ENCODE measurements around the gene NCKIPSD.
A peak's percentile ranks its signal among the peaks of the same experiment; 100 is the strongest.

The NCKIPSD gene

DNA sequence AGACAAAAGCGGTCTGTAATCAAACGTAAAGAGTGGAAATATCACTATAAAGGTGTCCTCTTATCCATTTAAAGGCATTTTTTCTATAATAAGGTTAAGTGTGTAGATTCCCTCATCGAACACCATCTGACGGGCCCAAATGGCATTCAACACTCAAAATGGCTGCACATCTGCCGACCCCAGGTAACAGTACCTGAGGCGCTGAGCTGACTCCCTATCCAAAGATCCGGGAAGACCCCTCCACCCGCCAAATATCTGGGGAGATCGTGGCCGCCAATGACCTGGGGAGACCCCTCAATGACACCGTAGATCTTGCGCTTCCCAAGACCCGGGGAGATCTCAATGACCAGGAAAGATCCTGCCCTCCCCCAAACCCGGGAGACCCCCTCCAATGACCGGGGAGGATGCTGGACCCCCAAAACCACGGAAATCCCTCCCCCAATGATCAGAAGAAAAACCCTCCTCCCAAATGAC lies 30.8 kb upstream of the NCKIPSD start:
- DNase-seq (ENCODE audit: low read depth): no peak
- peak overlapping the region; percentile 100 for H3K4me3 ChIP-seq (ENCODE audit: low read length)
- TF ChIP-seq CTCF (IDR thresholded peaks at IDR 0.05; ENCODE audit: insufficient read depth, low read depth, low read length, missing control alignments): no peak

- DNase-seq (ENCODE audit: low read depth): peak; percentile 66
- H3K4me3 ChIP-seq (ENCODE audit: low read length): peak overlapping the region; percentile 100
- TF ChIP-seq CTCF (IDR thresholded peaks at IDR 0.05; ENCODE audit: insufficient read depth, low read depth, low read length, missing control alignments): no peak
Observed at GRCh38 chr3:48715174-48715800, 29.6 kb upstream of the NCKIPSD start.

- DNase-seq (ENCODE audit: low read depth): no peak
- no peak for TF ChIP-seq CTCF (IDR thresholded peaks at IDR 0.05; ENCODE audit: insufficient read depth, low read depth, low read length, missing control alignments)
- H3K4me3 ChIP-seq (ENCODE audit: low read length): no peak overlapping the region
Observed at GRCh38 chr3:48711727-48712126, 26.0 kb upstream of the NCKIPSD start.

DNA sequence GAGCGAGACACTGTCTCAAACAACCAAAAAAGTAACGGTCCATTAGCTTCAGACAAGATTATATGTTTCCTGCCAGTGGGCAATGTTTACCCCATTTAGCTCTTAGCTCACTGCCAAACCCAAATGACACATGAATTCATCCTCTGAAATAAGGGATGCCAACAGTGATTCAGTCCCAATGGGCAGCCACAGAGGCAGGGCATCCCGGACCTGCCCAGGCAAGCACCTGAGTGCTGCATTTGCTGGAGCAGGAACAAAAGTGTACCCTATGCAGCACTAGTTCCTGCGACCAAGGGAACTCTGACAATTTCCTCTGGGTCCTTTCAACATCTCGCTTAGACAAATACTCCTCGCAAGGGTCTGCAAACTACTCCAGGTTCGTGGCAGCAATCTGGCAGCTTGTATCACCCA lies 23.3 kb upstream of the NCKIPSD start:
- no peak for TF ChIP-seq CTCF (IDR thresholded peaks at IDR 0.05; ENCODE audit: insufficient read depth, low read depth, low read length, missing control alignments)
- peak; percentile 97 for DNase-seq (ENCODE audit: low read depth)
- H3K4me3 ChIP-seq (ENCODE audit: low read length): no peak overlapping the region

DNA sequence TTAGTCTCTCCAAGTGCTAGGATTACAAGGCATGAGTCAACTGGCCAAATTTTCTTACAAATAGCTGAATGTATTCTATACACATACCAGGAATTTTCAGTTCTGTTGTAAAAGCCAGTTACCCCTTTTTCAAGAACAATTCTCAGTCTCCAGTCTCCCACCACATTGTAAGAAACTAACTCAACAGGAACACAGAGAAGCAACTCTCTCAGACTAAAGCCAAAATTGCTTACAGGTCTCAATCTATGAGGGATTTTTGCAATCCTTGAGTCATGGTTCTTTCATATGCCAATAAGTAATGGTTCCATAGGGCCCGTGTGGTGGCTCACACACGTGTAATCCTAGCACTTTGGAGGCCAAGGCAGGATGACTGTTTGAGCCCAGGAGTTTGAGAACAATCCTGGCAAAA lies 22.8 kb upstream of the NCKIPSD start:
- no peak overlapping the region for H3K4me3 ChIP-seq (ENCODE audit: low read length)
- DNase-seq (ENCODE audit: low read depth): peak; percentile 88
- no peak for TF ChIP-seq CTCF (IDR thresholded peaks at IDR 0.05; ENCODE audit: insufficient read depth, low read depth, low read length, missing control alignments)

DNA sequence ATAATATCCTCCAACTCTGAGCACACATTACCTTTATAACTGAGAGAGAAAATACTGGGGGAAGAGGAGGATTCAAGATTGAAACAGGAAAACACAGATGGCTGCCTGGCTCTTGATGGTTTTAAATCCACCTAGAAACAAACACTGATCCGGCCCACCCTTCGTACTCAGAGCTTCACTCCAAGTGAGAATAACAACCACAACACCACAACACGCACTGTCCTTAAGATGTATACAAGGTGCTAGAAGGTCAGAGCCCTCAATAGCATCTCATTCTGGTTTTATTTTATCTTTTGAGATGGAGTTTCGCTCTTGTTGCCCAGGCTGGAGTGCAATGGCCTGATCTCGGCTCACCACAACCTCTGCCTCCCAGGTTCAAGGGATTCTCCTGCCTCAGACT lies 21.4 kb upstream of the NCKIPSD start:
- H3K4me3 ChIP-seq (ENCODE audit: low read length): no peak overlapping the region
- TF ChIP-seq CTCF (IDR thresholded peaks at IDR 0.05; ENCODE audit: insufficient read depth, low read depth, low read length, missing control alignments): no peak
- no peak for DNase-seq (ENCODE audit: low read depth)

DNA sequence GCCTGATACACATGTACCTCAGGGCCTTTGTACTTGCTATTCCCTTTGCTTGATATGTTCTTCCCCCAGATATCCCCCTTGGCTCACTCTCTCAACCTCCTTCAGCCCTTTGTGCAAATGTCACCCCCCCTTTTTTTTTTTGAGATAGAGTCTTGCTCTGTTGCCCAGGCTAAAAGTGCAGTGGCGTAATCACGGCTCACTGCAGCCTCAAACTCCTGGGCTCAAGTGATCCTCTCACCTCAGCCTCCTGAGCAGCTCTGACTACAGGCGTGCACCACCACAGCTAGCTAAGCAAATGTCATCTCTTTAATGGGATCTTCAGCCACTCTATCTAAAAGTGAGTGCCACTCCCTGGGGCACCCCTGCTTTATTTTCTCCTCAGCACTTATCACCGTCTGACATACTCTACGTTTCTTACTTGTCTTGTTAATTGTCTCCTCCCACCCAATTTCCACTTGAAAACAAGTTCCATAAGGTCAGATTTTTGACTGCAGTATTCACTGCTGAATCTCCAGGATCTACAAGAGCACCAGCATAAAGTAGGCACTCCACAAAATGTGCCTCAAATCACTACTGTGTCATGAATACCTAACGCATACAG lies 16.7 kb upstream of the NCKIPSD start:
- TF ChIP-seq CTCF (IDR thresholded peaks at IDR 0.05; ENCODE audit: insufficient read depth, low read depth, low read length, missing control alignments): no peak
- no peak for DNase-seq (ENCODE audit: low read depth)
- no peak overlapping the region for H3K4me3 ChIP-seq (ENCODE audit: low read length)
